A673 (cell line): ENCODE results near the gene WDR27. TPM values are rescaled to one million over a fixed set of nuclear protein-coding genes. Genes with fewer than 3 reads are reported as not detected.

Experiments
- BruUV-seq: library from RNA; stranded (reverse); fragments of 400-500 nt; replicated peaks from 2 replicates; lab custom pipeline; 2021; lab: Mats Ljungman, UMichigan
- CTCF ChIA-PET: fragments of 300-600 bp; sonication (Branson Sonifier 250); formaldehyde crosslinking; loops from one replicate; lab custom pipeline; 2022; ENCODE audit warnings: antibody characterized with exemption; lab: Charles Lee
- POLR2A ChIA-PET: fragments of 300-600 bp; sonication (Branson Sonifier 250); formaldehyde crosslinking; loops from one replicate; lab custom pipeline; 2022; ENCODE audit warnings: antibody characterized with exemption; ENCODE audit not compliant: low non-redundant PET; lab: Charles Lee
- DNase-seq: peaks from one replicate; pipeline ENCODE4 v3.0.0-alpha.2; 2015; ENCODE audit warnings: low spot score
- H3K27ac ChIP-seq: fragments of 200-600 bp; sonication (generic); 2 replicates; pipeline ENCODE4 v1.5.1; 2016; ENCODE audit warnings: mixed run types, low read depth, mild to moderate bottlenecking, mixed read lengths, antibody characterized with exemption, low read length; ENCODE audit not compliant: poor library complexity, severe bottlenecking
- H3K27me3 ChIP-seq: fragments of 200-600 bp; sonication (generic); replicated peaks from 2 replicates; pipeline ENCODE4 v1.6.1; 2017; ENCODE audit warnings: mixed run types, low read depth, mild to moderate bottlenecking, mixed read lengths, antibody characterized with exemption, low read length; ENCODE audit not compliant: insufficient read depth, poor library complexity
- H3K36me3 ChIP-seq: fragments of 200-600 bp; sonication (generic); 2 replicates; pipeline ENCODE4 v1.6.1; 2016; ENCODE audit warnings: mixed run types, mild to moderate bottlenecking, mixed read lengths, antibody characterized with exemption, low read length; ENCODE audit not compliant: insufficient read depth, poor library complexity, severe bottlenecking
- H3K4me1 ChIP-seq: fragments of 200-600 bp; sonication (generic); 2 replicates; pipeline ENCODE4 v1.6.1; 2017; ENCODE audit warnings: mixed run types, mild to moderate bottlenecking, mixed read lengths, antibody characterized with exemption, low read length; ENCODE audit not compliant: insufficient read depth, poor library complexity, severe bottlenecking
- H3K4me3 ChIP-seq: fragments of 200-600 bp; sonication (generic); 2 replicates; pipeline ENCODE4 v1.5.1; 2016; ENCODE audit warnings: low read depth, mixed run types, mild to moderate bottlenecking, mixed read lengths, low read length; ENCODE audit not compliant: poor library complexity, severe bottlenecking
- H3K9me3 ChIP-seq: fragments of 200-600 bp; sonication (generic); 2 replicates; pipeline ENCODE4 v1.6.1; 2016; ENCODE audit warnings: mixed run types, low read depth, mild to moderate bottlenecking, mixed read lengths, antibody characterized with exemption, low read length; ENCODE audit not compliant: poor library complexity, severe bottlenecking
- EZH2 ChIP-seq: fragments of 200-600 bp; sonication (generic); IDR thresholded peaks from 2 replicates; pipeline ENCODE4 v1.6.1; 2017; ENCODE audit warnings: borderline replicate concordance, low read depth, mild to moderate bottlenecking, mixed read lengths, antibody characterized with exemption, low read length; ENCODE audit not compliant: poor library complexity, severe bottlenecking
- intact Hi-C: fragments of 100-400 bp; cut with micrococcal nuclease; formaldehyde crosslinking; loops from one replicate; pipeline ENCODE4 v1.10.0; 2022; ENCODE audit not compliant: unreplicated experiment
- total RNA-seq: library from RNA; stranded (reverse); gene quantifications from 2 replicates; pipeline ENCODE4 v1.2.3, GENCODE V29; 2021
- TF ChIP-seq, protein P1 (sequence below): fragments of 300-800, 200-600 bp; sonication (generic); conservative IDR thresholded peaks from 2 replicates; pipeline ENCODE4 v1.5.1; 2017; ENCODE audit warnings: low read depth, mild to moderate bottlenecking, antibody characterized with exemption, low read length, moderate library complexity, mixed read lengths

WDR27 gene
- total RNA-seq, 1 experiment from 2014 or later, result 77.3 TPM

DNA sequence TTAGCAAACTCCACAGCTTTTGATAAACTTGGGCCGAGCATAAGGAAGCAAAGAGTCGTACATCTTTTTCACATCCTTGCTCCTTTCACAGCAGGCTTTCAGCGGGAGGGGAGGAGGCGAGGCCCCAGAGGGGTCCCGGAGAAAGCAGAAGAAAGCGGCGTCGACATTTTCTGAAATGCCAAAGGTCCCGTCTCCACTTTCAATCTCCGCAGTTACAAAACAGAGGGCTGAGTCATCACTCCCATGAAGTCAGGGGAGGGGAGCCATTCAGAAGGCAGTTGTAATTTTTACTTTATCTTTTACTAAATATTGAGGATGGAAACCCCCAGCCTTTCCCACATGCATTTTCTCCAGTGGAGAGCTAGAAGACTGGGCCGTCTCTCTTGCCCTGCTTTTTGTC lies 274.0 kb downstream of the WDR27 start:
- CTCF ChIA-PET, result no interaction called here
- Histone ChIP-seq H3K27me3 (no peaks in the 10 kb centered on the region), H3K27ac (no peak overlapping the region), H3K4me3 (no peak overlapping the region), H3K36me3 (no peaks in the 10 kb centered on the region), H3K4me1 (peaks cover 7% of the 10 kb centered on the region), H3K9me3 (no peaks in the 10 kb centered on the region)
- no peak for TF ChIP-seq EZH2
- TF ChIP-seq, protein P1, sequence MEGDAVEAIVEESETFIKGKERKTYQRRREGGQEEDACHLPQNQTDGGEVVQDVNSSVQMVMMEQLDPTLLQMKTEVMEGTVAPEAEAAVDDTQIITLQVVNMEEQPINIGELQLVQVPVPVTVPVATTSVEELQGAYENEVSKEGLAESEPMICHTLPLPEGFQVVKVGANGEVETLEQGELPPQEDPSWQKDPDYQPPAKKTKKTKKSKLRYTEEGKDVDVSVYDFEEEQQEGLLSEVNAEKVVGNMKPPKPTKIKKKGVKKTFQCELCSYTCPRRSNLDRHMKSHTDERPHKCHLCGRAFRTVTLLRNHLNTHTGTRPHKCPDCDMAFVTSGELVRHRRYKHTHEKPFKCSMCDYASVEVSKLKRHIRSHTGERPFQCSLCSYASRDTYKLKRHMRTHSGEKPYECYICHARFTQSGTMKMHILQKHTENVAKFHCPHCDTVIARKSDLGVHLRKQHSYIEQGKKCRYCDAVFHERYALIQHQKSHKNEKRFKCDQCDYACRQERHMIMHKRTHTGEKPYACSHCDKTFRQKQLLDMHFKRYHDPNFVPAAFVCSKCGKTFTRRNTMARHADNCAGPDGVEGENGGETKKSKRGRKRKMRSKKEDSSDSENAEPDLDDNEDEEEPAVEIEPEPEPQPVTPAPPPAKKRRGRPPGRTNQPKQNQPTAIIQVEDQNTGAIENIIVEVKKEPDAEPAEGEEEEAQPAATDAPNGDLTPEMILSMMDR, result no peak
- POLR2A ChIA-PET, result no interaction called here
- intact Hi-C loops, result no loop called here
- BruUV-seq, result no TSS peak
- peak; percentile 48 for DNase-seq

DNA sequence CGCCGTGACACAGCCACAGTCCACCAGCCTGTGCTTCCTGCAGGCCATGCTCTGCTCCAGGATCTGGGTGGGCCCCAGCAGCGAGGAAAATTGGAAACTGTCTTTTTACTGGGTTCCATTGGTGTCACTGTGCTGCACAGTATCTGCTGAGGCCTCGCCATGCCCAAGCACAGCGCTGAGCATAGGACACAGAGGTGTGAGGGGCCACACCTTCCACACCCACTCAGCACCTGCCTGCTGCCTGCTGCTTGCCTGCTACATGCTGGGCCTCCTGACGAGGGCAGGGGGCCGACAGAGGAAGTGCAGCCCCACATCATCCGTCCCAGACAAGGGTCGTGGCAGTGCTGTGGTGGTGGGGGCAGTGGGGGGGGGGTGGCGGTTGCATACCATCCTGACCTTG lies 275.2 kb downstream of the WDR27 start:
- ChIA-PET CTCF (no interaction called here), POLR2A (no interaction called here)
- intact Hi-C loops, result no loop called here

DNA sequence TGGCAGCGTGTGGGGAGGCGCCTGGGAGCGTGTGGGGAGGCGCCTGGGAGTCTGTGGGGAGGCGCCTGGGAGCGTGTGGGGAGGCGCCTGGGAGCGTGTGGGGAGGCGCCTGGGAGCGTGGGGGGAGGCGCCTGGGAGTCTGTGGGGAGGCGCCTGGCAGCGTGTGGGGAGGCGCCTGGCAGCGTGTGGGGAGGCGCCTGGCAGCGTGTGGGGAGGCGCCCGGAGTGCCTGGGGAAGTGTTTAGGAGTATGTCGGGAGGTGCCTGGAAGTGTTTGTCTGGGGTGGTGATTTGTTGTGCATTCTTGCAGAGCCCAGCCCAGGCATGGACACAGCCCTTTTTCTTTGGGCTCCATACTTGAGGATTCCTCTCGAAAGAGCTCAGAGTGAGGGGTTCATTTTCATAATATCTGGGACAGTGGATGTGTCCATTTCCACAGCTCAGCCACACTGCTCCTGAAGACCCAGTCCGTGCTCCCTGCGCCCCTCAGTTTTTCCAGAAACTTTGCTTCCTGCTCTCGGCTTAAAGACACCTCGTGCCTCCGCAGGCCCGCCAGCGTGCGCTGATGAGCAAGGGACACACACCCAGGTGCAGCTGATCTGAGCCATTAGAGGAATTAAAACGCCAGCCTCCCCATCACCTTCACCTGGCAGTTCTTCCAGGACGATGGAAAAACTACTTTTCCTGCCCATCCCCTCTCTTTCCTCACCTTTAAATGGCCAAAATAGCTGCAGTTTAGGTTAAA lies 276.0 kb downstream of the WDR27 start:
- Histone ChIP-seq H3K4me1 (peaks cover 7% of the 10 kb centered on the region), H3K27ac (no peak overlapping the region), H3K4me3 (no peak overlapping the region), H3K27me3 (no peaks in the 10 kb centered on the region), H3K9me3 (no peaks in the 10 kb centered on the region), H3K36me3 (no peaks in the 10 kb centered on the region)
- CTCF ChIA-PET, result no interaction called here
- no TSS peak for BruUV-seq
- POLR2A ChIA-PET, result no interaction called here
- intact Hi-C loops, result no loop called here
- no peak for DNase-seq
- TF ChIP-seq EZH2, result no peak
- TF ChIP-seq, protein P1, result no peak

More for the DNA sequence above, 275.2 kb downstream of the WDR27 start:
- no peak overlapping the region for H3K27ac ChIP-seq
- H3K27me3 ChIP-seq, result no peaks in the 10 kb centered on the region
- H3K36me3 ChIP-seq, result no peaks in the 10 kb centered on the region
- peaks cover 7% of the 10 kb centered on the region for H3K4me1 ChIP-seq
- no peaks in the 10 kb centered on the region for H3K9me3 ChIP-seq
- no peak overlapping the region for H3K4me3 ChIP-seq
- DNase-seq, result no peak
- TF ChIP-seq EZH2, result no peak
- TF ChIP-seq, protein P1, result no peak
- BruUV-seq, result no TSS peak
